MM.1S (cell line): Measurements from ENCODE around the gene GREB1.

Source experiments
- EZH2 ChIP-seq: fragments of 300-600 bp; sonication (generic); optimal IDR thresholded peaks from 2 replicates; pipeline ENCODE3; 2017; ENCODE audit warnings: low read depth, mild to moderate bottlenecking, antibody characterized with exemption, low read length, mixed read lengths
- EZH2phosphoT487 ChIP-seq: fragments of 300-600 bp; sonication (generic); IDR thresholded peaks from 2 replicates; pipeline ENCODE4 v1.6.1; 2018; ENCODE audit warnings: antibody characterized with exemption, low read length
- TF ChIP-seq, protein P1 (sequence below): fragments of 300-600 bp; sonication (generic); IDR thresholded peaks from 2 replicates; pipeline ENCODE4 v1.5.1; 2016; ENCODE audit warnings: antibody characterized with exemption, low read length, mixed read lengths

DNA sequence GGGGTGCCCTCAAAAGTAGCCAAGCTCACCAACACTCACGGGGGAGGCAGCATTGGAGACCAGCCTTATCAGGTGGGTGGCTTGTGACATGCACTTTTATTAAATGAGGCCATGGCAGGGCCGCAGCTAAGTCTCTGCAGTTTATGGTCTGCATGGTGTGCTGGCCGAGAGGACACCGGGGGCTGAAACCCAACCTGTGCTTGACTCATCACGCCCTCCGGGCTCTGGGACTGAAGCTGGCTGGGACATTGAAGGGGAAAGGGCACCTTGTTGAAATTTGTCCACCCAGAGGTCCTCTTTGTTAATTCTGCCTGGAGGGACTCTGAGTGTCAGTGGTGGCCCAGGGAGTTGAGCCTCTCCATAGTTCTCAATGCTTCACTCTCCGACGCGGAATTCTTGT is 153.9 kb downstream of the GREB1 start:
- TF ChIP-seq EZH2 (no peak), EZH2phosphoT487 (no peak)
- TF ChIP-seq, protein P1, sequence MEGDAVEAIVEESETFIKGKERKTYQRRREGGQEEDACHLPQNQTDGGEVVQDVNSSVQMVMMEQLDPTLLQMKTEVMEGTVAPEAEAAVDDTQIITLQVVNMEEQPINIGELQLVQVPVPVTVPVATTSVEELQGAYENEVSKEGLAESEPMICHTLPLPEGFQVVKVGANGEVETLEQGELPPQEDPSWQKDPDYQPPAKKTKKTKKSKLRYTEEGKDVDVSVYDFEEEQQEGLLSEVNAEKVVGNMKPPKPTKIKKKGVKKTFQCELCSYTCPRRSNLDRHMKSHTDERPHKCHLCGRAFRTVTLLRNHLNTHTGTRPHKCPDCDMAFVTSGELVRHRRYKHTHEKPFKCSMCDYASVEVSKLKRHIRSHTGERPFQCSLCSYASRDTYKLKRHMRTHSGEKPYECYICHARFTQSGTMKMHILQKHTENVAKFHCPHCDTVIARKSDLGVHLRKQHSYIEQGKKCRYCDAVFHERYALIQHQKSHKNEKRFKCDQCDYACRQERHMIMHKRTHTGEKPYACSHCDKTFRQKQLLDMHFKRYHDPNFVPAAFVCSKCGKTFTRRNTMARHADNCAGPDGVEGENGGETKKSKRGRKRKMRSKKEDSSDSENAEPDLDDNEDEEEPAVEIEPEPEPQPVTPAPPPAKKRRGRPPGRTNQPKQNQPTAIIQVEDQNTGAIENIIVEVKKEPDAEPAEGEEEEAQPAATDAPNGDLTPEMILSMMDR, result no peak
